Superior temporal gyrus (tissue), 1 donor: ENCODE results near the gene LGR5.

ENCODE experiments used
- DNase-seq: peaks from one replicate; pipeline ENCODE4 v3.0.0-alpha.2; 2016; ENCODE audit errors: extremely low spot score

LGR5 gene

DNA sequence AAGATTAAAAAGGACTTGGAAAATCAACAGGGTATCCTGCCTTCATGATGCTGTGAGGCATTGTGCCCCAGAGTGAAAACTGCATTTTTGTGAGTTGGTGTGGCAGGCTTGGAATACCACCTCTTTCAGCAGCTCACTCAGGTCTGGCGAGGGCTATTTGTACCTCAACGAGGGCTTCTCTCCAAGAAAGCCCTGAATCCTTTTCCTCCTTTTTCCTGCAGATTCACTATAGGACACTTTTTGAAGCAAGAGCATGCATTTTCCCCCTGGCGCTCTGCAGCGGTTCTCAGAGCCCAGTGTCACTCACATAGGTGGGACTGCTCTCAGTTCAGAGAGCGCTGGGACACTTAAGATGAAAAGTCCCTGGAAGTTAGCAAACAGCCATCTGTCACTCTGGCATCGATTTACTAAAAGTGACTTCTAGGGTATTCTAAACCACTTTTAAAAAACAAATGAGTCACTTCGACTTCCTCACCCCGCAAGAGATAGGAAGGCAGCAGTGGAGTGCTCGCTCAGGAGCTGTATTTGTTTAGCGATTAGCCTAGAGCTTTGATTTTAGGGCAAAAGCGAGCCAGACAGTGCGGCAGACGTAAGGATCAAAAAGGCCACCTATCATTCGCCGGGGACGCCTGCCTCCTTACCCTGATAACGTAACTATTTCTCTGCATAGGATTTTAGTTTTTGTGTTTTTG is 782 bp upstream of the LGR5 start:
- peak; percentile 60 for DNase-seq

DNA sequence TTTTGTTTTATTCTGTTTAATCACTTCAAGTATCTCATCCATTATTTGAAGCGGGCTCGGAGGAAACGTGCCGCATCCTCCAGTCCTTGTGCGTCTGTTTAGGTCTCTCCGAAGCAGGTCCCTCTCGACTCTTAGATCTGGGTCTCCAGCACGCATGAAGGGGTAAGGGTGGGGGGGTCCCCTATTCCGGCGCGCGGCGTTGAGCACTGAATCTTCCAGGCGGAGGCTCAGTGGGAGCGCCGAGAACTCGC is 311 bp upstream of the LGR5 start:
- no peak for DNase-seq

DNA sequence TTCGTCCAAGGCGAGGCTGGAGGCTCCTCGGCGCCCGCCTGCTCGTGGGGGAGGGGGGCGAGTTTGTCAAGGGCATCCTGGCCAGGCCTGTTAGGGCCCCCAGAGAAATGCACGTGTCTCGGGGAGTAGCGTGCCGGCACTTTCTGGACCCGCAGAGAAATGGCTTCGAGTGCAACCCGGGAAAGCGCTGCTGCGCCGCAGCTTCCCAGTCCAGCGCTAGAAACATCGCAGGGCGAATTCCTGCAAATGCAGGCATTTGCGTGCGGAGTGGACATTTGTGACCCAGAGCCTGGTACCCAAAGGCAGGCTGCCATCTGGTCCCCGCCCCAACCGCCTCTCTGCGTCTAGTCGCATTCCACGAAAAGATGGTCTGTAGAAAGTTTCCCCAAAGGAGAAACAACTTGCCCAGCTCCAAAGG is 756 bp downstream of the LGR5 start:
- peak; percentile 41 for DNase-seq

DNA sequence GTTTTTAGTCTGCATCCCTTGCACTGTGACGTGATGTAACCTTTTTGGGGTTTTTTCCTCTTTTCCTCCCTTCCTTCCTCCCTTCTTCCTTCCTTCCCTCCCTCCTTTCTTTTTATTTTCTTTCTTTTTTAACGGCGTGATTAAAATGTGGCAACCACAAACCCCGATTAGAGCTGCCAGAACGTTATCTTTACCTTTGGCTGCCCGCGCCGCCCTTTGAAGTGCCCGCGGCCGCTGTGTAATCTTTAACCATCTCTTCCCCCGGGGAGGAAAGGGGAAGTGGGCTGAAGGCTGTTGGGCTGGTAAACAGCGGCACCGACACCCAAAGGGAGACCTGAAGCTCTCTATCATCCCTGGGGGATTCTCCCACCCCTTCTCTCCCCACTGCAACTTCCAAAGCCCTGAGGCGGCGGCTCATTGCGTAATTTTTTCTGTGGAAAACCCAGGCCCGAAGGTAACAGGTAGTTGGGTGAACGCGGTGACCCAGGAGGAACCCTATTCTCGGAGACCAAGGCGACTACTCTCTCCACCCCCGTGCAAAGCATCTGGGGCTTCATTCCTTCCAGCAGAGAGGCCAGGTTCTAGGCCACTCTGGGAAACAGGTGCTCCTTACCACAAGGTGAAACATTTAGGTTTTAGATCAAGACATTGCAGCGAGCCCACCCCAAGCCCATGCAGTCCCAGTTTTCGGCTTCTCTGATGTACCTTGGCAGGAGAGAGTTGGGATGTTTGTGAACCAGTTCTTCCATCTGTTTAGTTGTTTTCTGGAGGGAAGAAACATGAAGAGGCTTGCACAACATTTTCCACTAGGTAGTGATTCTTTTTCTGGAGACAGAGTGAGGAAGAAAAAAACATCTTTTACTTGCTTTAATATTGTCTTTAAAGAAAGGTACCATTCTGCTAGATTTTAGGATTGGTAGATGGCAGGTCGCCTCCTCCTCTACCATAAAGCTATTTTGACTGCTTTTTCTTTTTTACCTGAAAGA is 1.5 kb downstream of the LGR5 start:
- peak; percentile 47 for DNase-seq

DNA sequence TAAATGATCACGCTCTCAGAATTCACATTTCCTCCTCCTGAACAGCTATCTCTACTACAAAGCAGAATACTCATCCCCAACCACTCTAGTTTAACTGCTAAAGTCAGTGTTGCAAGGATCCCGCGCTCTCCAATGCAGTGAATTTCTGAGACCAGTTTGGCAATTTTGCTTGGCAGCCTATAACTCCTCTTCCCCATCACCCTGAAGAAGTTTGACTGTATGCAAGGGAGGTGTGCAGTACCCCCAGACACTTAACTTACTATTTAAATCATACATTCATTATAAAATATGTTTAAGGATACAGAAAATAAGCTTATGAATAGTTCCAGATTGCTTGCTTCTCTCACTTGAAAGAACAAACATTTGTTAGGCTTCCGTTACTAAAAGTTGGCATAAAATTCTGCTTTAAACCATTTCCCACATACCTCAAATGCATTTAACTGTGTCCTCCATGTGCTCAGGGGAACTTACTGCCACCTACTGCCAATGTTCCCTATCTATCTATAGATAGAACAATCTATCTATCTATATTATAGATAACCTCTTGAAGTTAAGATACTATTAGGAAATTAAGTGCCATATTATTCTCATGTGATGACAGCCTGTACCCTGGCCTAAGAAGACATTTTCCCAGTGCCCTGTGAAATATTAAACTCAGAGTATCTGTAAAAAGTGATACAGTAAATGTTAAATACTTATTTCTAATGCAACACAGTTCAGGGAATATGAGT is 2.4 kb downstream of the LGR5 start:
- peak; percentile 61 for DNase-seq

DNA sequence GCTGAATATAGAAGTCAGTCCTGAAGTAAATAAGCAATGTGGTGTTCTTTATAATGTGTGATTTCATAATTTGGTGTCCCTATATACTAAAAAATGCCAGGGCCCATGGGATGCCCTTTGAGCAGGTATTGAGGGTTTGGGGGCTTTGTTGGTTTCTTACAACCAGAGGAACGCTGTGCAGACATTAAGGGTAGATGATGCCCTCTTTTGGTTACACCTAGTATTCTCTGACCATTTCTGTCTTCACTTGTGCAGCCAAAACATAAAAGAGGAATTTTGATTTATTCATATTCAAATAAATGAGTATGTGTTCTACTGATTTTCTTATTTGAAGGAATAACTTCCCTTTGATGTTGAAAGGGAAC is 3.0 kb downstream of the LGR5 start:
- peak; percentile 55 for DNase-seq

DNA sequence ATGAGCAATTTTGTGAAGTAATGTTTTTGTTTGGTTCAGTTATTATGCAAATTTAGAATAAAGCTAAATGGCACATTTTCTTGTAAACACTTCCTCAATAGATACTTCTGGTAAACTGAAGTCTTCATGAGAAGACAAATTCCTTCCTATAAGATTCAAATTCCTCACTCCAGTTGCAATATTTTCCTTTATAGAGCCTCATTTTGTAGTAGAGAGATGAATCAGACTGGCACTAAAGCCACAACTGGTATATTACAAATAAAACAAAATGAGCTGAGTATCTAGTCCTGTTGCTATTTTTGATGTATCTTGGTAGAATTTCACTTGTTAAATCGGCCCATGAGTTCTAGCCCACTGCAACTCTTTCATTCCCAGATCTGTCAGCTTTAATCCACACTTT is 5.5 kb downstream of the LGR5 start:
- no peak for DNase-seq

DNA sequence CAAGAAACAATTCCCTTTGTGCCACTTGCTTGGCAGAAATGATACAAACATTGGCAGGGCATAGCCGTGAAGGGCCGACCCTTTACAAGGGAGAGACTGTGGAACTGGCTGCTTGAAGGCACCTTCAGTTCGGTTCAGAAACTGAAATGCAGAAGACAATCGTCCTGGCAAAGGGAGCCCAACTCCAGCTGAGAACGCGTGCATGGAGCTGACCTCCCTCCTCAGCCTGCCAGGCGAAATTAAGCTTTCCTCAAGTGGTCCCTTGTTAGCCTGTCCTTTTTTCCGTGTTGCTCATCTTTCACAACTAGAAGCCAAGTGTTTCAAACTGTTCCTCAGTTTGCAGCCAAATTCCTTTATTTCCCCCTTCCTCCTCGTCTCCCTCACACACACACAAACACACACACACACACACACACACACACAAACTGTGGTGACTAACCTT is 8.1 kb downstream of the LGR5 start:
- peak; percentile 69 for DNase-seq

DNA sequence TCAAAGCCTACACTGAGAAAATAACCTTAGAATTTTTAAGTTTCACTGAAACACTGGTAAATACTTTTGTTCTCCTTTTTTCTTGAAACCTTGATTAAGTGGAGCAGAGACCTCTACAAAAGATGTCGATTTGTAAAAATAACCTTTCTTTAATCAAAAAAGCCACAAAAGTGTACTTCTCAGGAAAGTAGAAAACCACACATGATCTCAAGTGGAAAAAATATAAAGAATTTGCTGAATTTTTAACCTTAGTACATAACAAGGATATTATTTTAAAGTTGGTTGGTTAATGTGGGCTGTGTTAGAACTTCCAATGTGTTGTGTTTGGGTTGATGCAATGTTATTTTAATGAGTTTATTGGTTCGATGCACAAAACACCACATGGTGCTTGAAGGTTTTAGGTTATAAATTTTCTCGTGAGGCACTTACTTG is 8.6 kb downstream of the LGR5 start:
- no peak for DNase-seq

DNA sequence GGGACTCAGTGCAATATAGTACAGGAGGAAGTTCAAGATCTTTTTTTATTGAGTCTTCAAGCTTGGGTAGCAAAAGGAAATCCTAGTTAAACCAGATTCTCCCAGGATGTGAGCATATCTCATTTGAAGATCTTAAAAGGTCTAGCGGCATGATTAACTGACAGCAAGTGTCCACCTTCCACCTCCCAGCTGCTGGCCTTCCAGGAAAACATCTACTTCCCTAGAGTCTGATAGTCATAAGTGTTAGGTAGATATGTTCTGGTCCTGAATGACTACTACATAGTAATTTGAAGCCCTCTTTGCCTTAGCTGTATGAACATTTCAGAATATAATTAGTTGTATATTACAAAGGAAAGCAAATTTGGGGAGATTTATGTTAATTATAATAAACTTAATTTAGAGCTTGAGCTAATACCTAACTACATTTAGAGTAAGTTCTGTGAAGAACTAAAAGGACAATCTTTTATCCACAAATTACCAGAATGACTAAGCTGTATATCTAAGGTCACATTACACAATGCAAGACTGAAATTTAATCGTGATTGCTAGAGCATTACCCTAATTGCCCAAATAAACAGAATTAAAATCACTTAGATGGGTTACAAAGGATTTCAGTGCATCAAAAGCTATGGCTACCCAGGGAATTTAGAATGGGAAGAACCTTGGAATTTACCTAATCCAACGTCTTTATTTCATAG is 9.9 kb downstream of the LGR5 start:
- no peak for DNase-seq

DNA sequence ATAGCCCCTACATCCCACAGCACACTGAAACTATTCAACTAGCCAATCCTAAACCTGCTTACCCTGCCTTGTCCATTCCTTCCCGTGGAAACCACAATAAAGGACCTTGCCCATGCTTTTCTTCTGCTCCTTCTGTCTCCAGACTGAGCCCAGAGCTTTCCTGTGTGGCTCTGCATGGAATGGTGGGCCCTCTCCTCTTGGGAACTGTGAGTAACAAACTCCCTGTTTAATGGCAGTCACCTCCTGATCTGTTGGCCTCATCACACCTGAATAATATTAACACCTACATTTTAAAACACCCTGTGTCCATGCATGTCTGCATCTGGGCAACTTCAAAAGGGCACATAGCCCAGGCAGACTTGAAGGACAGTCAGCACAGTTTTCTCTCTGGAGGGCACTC is 12.4 kb downstream of the LGR5 start:
- DNase-seq: no peak

DNA sequence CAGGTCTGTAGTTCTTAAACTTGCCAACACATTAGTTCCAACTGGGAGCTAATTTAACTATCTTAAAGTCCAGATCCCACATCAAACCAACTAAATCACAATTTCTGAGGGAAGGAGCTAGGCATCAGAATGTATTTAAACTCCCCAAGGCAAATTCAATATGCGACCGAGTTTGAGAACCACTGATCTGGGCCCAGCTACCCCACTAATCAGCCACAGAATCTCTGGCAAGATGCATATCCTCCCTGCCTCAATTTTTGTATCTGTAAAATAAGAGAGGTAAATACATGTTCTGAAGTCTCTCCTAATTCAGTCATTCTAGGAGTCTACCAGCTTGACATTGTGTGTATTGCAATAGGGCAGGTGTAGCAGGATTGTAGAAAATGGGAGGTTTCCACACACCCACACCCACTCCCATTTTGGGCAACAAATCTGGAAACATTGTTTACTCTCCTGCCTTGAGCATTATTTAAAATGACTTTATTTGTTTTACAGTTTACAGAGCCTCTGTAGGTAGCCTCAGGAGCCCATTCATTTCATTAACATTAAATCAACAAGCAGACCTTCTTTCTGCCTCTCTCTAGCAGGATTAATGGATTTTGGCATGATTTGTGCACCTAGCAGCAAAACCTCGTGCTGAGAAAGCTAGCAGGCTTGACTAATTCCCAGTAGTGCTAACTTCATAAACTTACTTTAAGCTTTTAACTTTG is 15.6 kb downstream of the LGR5 start:
- DNase-seq: peak; percentile 56

DNA sequence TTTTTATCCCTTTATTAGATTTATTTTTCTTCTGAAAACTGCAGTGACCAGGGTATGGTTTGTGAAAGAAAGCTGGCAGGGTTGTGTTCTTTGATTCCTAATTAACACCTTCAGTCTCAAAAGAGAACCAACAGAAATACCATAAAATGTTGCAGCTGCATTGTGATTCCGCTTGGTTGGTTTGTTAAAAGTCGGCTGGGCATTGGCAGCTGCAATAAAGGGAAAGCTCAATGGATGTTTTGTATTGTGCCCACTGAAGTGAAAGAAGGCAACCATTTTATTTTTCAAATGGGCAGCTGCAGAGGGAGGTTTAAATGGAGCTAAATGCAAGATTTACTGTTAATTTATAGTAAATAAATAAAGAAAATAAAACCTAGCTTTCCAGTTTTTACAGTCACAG is 16.7 kb downstream of the LGR5 start:
- DNase-seq: peak; percentile 82

DNA sequence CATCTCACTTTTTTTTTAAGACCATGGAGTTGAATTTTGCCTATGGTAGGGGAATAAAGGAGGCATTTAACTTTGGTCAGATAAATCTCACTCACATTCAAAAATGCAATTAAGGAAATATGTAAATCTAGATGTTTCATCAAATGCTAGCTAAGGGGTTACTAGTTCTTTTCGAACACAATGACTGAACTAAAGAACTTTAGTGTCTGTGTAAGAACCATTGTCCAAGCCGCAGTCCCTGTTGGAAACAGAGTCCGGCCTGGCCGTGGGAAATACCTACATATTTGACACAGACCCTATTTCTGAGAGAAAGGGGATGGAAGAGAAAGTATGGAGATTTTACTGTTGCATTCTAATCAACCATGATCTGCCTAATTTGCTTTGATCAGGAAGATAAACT is 17.4 kb downstream of the LGR5 start:
- DNase-seq: peak; percentile 78

DNA sequence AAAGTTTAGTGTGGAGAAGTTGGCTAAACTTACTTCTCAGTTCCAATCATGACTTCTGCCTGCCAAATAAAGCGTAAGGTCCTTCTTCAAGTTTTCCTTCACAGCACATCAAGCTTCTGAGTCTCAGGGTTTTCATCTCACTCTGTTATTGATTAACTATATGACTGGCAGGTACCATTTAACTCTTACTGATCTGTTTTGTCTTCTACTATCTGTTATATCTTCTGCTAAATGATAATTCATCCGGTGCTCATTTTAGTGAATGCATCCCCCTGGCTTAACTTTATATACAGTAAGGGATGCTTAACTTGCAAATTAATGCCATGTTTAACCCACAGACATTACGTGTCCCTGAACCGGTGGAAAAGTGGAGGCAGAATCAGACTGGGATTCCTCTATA is 20.7 kb downstream of the LGR5 start:
- DNase-seq: no peak

DNA sequence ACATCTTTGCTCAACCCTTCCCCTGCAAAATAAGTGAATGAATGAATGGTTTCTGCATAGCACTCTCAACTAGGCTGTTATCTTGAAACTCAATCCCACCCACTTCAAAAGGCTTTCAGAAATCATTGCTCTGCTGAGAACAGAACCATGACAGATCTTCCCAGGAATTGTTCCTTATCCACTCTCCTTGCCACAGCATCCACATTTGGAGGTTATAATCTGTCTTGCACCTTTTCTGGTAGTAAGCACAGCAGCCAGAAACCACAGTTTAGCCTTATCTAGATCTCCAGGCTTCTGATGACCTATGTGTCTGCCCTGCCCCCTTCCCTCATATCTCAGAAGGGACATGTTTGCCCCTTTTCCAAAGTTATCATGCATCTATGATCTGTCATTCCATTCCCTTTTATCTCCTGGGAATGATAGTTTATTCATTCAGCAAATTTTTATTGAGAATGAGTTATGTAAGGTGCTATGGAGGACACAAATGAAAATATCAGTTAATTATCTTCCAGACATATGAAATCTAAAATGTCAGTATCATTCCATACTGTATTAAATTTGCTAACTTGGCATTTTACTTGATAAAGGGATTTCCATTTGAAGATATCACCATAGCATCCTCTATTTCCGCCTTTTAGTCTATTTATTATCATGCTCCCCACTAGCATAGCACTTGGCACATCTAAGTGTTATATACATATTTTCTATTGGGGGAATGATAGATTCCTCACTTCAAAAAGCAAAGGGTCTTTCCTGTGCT is 21.4 kb downstream of the LGR5 start:
- no peak for DNase-seq

DNA sequence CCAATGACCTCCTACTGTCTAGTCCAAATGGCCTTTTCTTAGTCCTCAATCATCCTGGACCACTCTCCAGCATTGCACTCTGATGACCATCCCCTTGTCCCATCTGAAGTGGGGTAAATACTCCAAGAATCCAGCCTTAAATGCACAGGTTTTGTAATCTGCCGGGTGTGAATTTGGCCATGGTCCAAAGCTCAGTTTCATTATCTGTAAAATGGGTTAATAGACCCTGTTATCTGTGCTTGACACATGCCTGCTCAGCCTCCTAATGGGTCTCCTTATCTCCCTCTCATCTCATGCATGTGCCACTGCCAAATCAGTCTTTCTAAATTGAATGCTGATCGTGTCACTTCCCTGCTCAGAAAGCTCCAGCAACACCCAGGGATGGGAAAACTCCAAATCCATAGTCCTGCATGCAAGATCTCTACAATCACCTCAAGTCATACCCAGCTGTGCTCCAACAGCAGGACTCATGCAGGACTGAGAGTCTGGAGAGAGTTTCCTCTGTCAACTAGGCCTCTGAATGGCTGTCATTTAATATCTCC is 22.3 kb downstream of the LGR5 start:
- DNase-seq: no peak

DNA sequence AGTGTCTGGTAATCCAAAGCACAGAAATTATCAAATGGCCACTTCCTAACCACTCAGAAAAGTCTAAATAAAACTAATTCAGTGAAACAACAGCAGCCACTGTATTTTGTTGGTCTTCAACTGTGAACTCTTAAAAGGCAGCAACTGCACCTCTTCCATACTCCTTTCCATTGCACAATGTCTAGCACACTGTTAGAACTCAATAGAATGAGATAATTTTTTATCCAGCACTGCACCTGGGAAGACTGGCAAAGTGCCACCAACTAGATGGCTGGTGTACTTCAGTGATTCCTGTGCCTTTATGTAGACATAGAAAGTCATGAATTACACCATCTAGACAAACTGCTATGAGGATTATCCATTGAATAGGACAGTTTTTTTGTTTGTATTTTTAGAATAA is 26.2 kb downstream of the LGR5 start:
- no peak for DNase-seq

DNA sequence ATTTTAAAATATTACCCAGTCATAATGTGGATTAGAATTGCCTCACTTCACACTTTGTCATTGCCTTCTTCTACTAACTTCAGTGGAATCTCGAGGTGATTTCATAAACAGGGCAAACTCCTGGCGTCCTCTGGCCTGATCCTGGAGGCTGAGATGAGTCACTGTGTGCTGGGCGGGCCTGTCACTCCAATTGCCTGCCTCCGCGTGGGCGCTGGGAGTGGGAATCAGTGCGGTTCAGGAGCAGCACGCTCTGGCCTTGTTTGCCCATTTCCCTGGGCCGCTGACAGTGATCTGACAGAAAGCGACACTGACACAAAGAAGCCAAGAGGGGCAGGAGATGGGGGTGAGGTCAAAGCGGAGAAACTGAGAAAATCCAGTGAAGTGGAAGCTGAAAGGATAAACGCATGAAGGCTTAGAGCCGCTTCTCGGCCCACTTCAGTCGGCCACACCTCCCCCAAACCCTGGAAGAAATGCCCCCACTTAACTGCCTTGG is 29.7 kb downstream of the LGR5 start:
- DNase-seq: no peak

DNA sequence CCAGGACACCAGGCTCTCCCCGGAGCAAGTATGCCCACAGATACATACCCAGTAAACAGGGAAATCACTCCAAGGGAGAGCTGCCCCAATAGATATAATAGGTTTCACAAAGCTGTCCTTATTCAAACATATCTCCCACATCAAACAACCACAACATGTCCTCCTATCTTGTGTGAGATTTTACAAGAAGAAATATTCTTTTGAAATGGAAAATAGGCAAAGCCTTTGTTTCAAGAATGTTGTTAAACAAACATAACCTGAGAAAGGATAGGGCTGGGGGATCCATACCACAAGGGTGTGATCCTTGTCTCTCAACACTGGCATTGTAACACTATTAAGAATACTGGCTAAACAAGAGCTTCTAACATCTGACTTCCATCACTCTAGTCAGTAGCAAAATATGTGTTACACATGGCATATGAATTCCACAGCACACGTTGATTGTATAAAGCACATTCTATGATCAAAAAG is 32.9 kb downstream of the LGR5 start:
- DNase-seq: no peak
